Activated CD4-positive, CD25-positive, alpha-beta regulatory T cell (primary cell): ENCODE results near the gene SF3B3.
"Not testable (repeated sequence)": the region's sequence is repeated elsewhere in the genome, so short reads cannot be mapped to it uniquely, and the experiment has no call there.

ENCODE experiments used
- DNase-seq, 4 experiments: peaks; one replicate each; lab custom pipeline; 2025; lab: John Stamatoyannopoulos, UW

The SF3B3 gene

DNA sequence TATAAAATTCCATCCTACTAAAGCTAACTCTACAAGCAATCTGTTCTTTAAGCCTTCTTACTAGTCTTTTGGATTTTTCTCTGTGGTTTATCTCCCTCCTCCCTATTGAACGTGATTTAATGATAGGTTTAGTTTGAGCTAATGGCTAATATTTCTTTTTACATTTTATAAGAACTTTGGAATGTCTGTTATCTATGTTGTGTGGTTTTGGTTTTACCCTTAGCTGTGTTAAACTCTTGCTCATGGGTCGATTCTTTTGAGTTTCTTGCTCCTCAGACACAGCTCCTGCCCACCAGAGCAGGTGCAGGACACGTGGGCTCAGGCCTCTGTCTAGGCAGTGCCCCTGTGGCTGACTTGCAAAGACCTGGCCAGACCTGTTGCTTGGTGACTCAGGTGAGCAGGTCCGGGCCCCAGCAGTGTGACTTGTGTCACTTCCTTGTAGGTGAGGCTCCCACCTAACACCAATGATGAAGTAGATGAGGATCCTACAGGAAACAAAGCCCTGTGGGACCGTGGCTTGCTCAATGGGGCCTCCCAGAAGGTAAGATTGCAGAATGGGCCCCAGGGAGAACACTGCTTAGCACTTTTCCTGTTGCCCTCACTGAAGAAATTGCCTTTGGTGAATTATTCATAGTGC, 45.1 kb downstream of the SF3B3 start:
- no peak for DNase-seq

DNA sequence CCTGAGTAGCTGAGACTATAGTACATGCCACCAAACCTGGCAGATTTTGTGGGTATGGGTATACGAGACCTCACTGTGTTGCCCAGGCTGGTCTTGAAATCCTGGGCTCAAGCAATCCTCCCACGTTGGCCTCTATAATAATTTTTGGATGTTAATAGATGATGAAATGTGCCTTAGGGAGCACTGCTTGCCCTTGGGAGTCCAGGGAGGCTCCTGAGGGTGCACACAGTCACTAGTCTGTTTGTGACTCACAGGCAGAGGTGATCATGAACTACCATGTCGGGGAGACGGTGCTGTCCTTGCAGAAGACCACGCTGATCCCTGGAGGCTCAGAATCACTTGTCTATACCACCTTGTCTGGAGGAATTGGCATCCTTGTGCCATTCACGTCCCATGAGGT, 46.1 kb downstream of the SF3B3 start:
- no peak for DNase-seq

DNA sequence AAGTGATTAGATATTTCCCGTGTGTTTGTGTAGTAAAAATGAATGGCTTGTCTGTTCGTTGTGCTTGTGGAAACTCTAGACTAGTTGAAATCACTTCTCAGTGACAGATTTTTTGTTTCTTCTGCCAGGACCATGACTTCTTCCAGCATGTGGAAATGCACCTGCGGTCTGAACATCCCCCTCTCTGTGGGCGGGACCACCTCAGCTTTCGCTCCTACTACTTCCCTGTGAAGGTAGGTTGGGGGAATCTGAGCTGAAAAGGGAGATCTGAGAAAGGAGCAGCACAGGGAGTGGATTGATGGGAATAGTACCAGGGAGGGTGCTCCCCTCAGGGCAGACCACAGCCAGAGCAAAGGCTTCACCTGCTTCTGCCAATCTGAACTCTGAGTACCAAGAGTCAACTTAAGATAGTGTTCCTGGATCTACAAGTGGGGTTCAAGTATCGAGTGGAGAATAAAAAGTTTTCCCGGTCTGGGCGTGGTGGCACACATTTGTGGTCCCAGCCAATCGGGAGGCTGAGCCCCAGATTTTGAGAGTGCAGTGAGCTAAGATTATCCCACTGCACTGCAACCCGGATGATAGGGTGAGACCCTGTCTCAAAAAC, 47.5 kb downstream of the SF3B3 start:
- no peak for DNase-seq

DNA sequence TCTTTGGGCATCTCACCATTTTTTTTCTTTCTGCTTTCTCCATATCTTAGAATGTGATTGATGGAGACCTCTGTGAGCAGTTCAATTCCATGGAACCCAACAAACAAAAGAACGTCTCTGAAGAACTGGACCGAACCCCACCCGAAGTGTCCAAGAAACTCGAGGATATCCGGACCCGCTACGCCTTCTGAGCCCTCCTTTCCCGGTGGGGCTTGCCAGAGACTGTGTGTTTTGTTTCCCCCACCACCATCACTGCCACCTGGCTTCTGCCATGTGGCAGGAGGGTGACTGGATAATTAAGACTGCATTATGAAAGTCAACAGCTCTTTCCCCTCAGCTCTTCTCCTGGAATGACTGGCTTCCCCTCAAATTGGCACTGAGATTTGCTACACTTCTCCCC, 48.0 kb downstream of the SF3B3 start:
- no peak for DNase-seq

DNA sequence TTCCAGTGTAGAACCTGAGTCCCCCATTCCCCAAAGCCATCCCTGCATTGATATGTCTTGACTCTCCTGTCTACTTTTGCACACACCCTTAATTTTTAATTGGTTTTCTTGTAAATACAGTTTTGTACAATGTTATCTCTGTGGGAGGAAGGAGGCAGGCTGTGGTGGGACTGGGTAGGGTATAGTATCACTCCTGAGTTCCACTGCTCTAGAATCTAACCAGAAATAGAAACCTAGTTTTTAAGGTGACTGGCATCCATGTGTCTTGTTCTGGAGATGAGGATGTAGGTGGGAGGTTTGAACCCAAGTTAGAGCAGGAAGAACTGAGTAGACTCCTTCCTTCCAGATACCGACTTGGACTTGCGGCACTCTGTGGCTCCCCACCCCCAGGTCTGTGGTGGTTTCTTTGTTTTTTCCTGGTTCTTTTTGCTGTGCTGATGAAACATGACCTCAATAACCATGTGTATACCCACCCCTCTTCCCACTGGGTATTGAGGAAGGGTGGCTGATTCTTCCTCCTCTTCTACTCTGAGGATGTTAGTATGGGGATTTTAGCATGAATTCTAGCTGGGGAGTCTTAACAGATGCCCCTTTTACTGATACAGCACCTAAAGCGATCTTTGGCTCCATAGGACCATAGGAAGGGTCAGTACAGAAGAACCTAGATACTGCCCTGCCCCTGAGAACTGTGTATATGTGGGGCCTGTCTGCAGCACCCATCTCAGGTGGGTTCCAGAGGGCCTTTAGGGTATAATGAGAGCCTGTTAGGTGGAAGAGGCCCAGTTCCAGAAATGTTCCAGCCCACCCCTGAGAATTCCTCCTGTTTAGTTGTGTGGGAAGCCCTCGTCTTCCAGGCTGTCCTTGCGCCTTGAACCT, 48.7 kb downstream of the SF3B3 start:
- no peak for DNase-seq

DNA sequence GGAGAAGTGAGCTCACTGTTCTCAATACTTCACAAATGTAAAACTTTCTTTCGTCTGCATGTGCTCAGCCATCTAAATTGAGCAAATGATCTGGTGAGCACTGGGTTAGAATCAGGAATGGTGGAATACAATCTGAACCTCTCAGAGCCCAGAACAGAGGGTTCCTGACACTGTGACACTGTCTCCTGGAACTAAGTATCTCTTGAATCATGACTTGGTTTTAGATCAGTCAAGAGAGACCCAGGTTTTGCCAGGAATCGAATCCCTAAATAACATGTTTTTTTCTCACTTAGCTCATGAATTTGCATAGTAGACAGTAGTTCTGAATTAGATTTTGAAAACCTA, 49.3 kb downstream of the SF3B3 start:
- no peak for DNase-seq

DNA sequence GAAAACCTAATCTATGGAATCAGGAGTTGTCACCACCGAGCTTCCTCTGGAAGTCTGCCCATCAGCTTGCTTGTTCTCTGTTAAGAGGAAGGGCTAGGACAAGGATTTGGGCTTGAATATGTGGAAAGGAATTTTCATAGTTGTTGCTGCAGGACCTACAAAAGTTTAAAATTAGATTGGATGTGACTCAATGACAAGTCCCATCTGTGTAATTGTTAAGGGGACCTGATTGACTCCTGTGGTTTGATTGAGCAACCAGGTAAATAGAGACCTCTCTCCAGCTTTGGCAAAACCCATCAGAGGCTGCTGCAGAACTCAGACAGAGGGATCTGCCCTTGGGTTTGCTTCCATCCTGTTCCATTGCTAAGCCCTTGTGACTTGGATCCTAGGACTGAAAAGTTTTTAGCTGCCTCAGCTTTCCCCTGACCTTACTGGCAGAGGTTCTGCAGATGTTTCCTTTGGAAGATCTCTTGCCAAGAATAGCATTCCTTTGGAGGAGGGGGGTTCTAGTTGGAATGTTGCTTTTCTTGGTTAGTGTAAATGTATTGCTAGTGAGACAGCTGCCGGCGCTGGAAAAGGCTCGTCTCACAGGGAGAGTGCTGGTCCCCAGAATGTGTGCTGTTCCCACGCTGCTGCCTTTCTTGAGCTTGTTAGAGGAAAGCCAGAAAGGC, 50.0 kb downstream of the SF3B3 start:
- DNase-seq, result no peak

DNA sequence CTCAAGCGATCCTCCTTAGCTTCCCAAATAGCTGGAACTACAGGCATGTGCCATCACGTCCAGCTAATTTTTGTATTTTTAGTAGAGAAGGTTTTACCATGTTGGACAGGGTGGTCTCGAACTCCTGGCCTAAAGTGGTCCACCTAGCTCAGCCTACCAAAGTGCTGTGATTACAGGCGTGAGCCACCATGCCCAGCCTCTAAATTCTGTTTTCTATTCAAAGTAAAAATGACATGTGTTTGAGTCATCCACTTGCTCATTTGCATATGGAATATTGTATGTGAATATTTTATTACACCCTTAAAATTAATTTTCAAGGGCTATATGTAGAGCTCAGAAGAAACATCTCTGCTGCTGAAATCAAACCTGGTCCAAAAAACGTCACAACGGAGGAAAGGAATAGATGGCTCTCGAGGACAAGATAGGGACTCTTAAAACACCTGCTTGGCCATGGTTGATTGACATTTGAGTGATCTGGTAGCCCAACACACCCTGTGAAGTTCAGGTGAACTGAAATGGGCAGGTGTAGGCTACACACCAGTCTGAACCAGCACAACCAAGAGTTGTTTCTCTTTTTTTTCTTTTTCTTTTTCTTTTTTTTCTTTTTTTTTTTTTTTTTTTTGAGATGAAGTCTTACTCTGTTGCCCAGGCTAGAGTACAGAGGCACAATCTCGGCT, 51.1 kb downstream of the SF3B3 start:
- no peak for DNase-seq

DNA sequence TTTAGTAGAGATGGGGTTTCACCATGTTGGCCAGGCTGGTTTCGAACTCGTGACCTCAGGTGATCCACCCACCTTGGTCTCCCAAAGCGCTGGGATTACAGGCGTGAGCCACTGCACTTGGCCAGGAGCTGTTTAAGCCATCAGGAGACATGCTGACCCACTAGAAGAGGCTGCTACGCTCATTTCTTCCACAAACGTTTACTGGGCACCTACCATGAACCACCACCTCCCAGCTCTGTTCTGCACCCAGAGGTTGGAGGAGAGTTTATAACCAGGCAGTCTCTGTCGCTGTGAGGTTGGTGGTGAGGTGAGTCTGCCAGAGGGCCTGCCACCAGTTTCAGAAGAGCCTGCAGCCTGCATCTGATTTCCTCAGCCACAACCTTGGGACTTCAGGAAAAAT, 51.8 kb downstream of the SF3B3 start:
- no peak for DNase-seq

DNA sequence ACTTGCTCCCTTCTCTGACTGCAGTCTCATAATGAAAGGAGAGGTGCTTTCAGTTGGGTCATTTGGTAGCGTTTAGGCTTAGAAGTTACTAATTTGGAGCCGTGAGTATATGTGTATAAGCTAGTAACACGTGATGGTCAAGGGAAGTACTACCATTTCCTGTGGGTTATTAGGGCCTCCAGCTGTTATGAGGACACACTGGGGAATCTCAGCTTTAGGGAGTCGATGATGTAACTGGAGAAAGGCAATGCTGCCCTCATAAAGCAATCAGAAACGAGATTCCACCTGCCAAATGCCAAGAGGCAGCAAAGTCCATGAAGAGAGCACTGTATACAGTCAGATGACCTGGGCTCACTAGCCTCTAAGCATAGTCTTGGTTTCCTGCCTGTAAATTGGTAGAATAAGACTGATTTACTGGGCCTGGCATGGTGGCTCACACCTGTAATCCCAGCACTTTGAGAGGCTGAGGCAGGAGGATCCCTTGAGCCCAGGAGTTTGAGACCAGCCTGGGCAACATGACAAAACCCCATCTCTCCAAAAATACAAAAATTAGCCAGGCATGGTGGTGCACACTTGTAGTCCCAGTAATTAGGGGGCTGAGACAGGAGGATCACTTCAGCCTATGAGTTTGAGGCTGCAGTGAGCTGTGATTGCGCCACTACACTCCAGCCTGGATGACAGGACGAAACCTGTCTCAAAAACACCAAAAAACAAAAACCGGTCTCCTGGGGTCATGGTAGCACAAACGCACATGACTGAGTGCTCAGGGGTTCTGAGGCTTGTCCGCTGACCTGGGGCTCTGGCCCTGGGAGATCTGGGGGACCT, 53.0 kb downstream of the SF3B3 start:
- no peak for DNase-seq

DNA sequence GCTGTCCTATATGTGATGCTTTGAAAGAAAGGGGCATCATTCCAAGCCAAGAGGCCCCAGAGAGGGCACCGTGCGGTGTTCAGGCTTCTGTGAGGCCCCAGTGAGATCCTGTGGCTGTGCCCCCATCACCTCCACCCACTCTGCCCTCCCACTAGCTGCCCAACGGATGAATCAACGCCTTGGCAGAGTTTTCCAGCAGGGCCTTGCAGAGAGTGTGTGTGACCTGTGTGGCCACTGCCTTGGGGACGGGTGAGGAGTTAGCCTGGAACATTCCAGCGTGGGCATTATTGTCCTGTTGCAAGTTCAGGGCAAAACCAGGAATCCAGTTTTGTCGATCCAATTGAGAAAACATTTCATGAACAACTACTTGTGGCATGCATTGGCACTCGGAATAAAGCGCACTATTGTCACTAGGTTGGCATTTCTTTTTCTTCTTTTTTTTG, 53.7 kb downstream of the SF3B3 start:
- DNase-seq, result no peak

DNA sequence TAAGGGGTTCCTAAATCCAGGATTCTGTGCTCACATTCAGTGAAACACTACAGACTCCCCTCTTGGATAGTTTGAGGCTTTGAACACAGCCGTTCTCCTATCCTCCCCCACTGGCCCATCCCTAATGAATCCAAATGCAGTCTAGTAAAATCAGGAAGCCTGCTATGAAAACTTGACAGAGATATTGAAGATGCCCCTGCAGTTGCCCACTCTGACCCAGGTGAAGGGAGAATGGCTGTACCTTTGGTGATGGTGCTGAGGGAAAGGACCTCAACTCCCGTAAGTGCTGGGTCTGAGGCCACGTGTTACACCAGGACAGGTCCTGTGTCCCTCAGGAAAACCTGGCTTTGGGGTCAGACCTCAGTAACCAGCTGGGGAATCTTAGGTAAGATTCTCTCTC, 54.4 kb downstream of the SF3B3 start:
- no peak for DNase-seq

DNA sequence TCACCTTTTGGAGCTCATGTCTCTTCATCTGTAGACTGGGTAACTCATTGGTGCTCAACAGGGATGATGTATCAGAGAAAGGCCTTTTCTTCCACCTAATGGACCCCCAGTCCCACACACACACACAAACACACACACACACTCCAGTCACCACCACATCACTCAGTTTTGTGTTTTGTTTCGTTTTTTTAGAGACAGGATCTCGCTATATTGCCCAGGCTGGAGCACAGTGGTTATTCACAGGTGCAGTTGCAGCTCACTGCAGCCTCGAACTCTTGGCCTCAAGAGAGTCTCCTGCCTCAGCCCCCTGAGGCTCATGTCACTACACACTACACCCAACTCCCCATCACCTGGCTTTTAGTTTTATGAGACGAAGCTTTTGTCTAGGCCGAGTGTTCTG, 55.6 kb downstream of the SF3B3 start:
- no peak for DNase-seq

DNA sequence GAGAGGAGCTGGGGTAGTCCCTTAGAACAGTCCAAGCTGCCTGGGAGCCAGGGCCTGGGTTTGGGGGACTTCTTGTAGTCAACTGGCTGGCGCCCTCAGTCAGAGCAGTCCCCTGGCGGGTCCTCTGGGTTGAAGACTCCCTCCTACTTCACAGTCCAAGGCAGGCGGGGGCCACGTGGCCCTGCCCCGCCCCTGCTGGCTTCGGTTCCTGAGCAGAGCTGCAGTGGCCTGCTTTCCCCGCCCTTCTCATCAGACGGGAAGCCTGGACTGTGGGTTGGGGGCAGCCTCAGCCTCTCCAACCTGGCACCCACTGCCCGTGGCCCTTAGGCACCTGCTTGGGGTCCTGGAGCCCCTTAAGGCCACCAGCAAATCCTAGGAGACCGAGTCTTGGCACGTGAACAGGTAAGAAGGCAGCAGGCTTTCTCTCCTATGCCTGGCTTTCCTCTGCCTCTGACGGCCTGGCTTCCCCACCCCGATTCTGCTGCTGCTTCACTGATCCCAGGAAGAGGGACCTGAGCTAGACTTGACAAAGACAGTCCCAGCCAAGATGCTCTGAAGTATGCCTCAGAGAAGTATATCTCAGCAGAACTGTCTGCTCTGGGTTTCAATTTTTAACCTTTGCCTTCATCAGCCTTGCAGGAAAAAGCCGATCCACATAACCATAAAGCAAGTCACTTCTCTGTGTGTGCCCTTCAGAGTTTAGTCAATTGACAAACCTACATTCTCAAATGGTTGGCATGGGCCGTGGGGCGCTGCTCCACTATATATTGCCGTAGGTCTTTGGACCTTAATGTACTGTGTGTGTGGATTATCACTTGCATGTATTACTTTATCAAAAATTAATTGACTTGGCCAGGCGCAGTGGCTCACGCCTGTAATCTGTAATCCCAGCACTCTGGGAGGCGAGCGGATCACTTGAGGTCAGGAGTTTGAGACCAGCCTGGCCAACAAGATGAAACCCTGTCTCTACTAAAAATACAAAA, 56.3 kb downstream of the SF3B3 start:
- DNase-seq, result no peak

DNA sequence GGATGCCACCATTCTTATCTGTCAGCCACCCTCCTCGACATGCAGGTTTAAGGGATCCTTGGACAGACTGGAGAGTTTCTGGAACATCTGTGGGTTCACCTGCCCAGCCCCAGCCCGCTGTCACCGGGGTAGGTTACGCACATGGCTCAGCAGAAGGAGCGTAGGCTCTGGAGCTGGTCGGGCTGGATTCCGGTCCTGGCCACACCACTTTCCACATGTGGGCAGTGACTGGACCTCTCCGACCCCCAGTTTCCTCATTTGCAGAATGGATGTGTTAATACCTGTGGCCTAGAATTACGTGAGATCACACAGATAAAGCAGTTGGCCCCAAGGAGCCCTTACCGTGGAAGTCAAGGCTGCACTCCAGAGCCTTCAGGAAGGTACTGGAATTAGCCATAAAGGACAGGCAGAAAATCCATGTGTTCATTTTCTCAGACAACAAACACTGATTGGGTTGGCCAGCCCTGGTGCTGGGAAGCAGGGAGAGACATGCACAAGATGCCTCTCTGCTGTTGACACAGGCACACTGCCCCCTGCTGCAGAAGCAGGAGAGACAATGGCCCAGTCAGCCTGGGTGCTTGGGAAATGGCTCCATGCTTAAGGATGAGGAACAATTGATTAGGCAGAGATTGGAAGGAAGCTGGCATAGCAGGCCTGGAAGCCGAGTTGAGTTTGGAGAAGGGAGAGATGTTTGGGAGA, 58.8 kb downstream of the SF3B3 start:
- no peak for DNase-seq

DNA sequence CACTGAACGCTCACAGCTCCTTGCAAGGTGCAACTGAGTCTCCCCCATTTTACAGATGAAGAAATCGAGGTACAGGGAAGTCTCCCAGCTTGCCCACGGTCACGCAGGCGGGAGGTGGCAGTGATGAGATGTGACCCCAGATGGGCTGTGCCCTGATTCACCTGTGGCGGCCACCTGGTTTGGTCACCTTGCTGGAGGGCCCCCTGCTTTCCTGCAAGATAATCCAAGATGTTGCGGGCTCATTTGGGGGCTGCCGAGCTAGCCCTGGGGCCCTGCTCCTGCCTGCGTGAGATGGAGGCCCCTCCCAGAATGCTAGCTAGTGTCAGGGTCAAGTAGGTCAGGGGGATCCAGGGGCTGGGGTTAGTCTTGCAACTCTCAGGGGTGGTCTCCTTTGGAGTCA, 63.1 kb downstream of the SF3B3 start:
- DNase-seq, result no peak

DNA sequence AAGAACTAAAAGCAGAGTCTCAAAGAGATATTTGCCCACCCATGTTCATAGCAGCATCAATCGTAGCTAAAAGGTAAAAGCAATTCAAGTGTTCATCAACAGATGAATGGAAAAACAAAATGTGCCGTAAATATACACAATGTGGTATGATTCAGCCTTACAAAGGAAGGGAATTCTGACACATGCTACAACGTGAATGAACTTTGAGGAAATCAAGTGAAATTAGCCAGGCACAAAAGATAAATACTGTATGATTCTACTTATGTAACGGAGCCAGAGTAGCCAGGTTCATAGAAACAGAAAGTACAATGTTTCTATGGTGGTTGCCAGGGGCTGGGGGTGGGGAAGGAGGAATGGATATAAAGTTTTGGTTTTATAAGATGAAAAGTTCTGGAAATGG, 64.9 kb downstream of the SF3B3 start:
- DNase-seq, result no peak

DNA sequence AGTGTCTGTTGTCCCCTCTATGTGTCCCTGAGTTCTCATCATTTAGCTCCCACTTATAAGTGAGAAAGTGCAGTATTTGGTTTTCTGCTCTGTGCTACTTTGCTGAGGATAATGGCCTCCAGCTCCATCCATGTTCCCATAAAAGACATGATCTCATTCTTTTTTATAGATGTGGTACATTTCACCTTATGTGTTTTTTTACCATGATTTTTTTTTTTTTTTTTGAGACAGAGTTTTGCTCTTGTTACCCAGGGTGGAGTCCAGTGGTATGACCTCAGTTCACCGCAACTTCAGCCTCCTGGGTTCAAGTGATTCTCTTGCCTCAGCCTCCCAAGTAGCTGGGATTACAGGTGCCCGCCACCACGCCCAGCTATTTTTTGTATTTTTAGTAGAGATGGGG, 65.8 kb downstream of the SF3B3 start:
- not testable (repeated sequence) for DNase-seq

DNA sequence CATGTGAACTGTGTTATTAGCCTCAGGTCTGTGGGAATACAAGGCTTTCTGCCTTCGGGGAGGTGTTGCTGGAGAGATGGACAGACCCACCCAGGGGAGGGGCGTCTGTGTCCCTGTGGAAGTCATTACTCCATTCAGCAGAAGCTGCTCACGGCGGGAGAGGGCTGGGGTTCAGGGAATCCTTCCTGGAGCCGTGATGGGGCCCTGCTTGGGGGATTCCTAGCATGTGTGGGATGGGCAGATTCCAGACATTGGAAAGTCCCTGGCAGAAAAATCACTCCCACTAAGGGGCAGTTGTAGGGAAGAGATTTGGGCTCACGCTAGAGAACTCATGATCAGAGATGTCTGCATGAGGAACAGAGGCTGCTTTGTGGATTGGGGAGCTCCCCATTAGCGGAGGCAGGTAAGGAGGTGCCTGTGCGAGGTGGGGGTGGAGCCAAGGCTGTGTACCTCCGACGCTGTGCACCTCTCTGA, 66.4 kb downstream of the SF3B3 start:
- no peak for DNase-seq
